Endothelial cell of umbilical vein (primary cell): ENCODE data around the gene MAP4K1. TPM values are rescaled to one million over a fixed set of nuclear protein-coding genes. Genes with fewer than 3 reads are reported as not detected.

Source experiments
- BruUV-seq: library from RNA; stranded (reverse); fragments of 400-500 nt; replicated peaks from 2 replicates; lab custom pipeline; 2021; lab: Mats Ljungman, UMichigan
- CTCF ChIA-PET: fragments of 300-600, 350-600 bp; sonication (Branson Sonifier 250); formaldehyde crosslinking; loops from one replicate; lab custom pipeline; 2021; ENCODE audit warnings: antibody characterized with exemption, inconsistent platforms; lab: Charles Lee
- POLR2A ChIA-PET: fragments of 300-600, 350-600 bp; sonication (Branson Sonifier 250); formaldehyde crosslinking; loops from one replicate; lab custom pipeline; 2021; ENCODE audit warnings: antibody characterized with exemption, inconsistent platforms; lab: Charles Lee
- DNase-seq: peaks from one replicate; pipeline ENCODE4 v3.0.0-alpha.2; 2011; ENCODE audit warnings: low read depth, low spot score
- FAIRE-seq: peaks from 2 replicates; lab custom pipeline; 2011; peaks lifted over from hg19 to GRCh38; lab: Jason Lieb, UNC
- H2AFZ ChIP-seq: 2 replicates; pipeline ENCODE4 v1.6.0; 2012; ENCODE audit warnings: low read depth, low read length, control low read depth, inconsistent platforms
- H3K27ac ChIP-seq: 2 replicates; pipeline ENCODE4 v1.5.1; 2011; ENCODE audit warnings: low read depth, mild to moderate bottlenecking, control low read depth, low read length, moderate library complexity; ENCODE audit not compliant: insufficient read depth
- H3K27me3 ChIP-seq, 2 experiments: 2 replicates each; pipeline versions ENCODE4 v1.6.0 to v1.6.1; 2011; ENCODE audit warnings: low read length in 2 of 2, mixed read lengths in 1 of 2; ENCODE audit not compliant: control insufficient read depth in 2 of 2, insufficient read depth in 2 of 2
- H3K36me3 ChIP-seq, 2 experiments: 2 replicates in 1 of 2; 3 replicates in 1 of 2; pipeline ENCODE4 v1.5.1; 2011; ENCODE audit warnings: low read length in 2 of 2, mild to moderate bottlenecking in 1 of 2, moderate library complexity in 1 of 2; ENCODE audit not compliant: control insufficient read depth in 2 of 2, insufficient read depth in 2 of 2; ENCODE audit errors: extremely low read depth in 1 of 2
- H3K4me1 ChIP-seq: 3 replicates; pipeline ENCODE4 v1.5.1; 2011; ENCODE audit warnings: mild to moderate bottlenecking, low read length; ENCODE audit not compliant: control insufficient read depth, insufficient read depth; ENCODE audit errors: extremely low read depth
- H3K4me2 ChIP-seq: 2 replicates; pipeline ENCODE4 v1.6.1; 2011; ENCODE audit warnings: low read length, control low read depth, mixed read lengths; ENCODE audit not compliant: insufficient read depth
- H3K4me3 ChIP-seq, 3 experiments: fragments of 200-600 bp in 1 of 3; sonication (generic), shearing (Covaris generic) in 1 of 3; replicated peaks in 1 of 3; 2 replicates each; pipeline ENCODE4 v1.5.1; 2011 to 2016; ENCODE audit warnings: control low read depth in 3 of 3, low read length in 3 of 3, mild to moderate bottlenecking in 2 of 3, inconsistent platforms in 1 of 3, low read depth in 1 of 3, moderate library complexity in 1 of 3; ENCODE audit not compliant: insufficient read depth in 1 of 3
- H3K79me2 ChIP-seq: 2 replicates; pipeline ENCODE4 v1.6.0; 2012; ENCODE audit warnings: low read length, inconsistent platforms; ENCODE audit not compliant: control insufficient read depth, insufficient read depth
- H3K9ac ChIP-seq: replicated peaks from 2 replicates; pipeline ENCODE3; 2011; ENCODE audit warnings: low read length, control low read depth; ENCODE audit not compliant: insufficient read depth; ENCODE audit errors: extremely low read depth
- H3K9me1 ChIP-seq: replicated peaks from 3 replicates; pipeline ENCODE4 v1.6.0; 2011; ENCODE audit warnings: mild to moderate bottlenecking, low read length; ENCODE audit not compliant: control insufficient read depth, insufficient read depth; ENCODE audit errors: extremely low read depth
- H3K9me3 ChIP-seq: replicated peaks from 2 replicates; pipeline ENCODE4 v1.5.1; 2012; ENCODE audit warnings: low read length, inconsistent platforms; ENCODE audit not compliant: control insufficient read depth, insufficient read depth
- H4K20me1 ChIP-seq: replicated peaks from 2 replicates; pipeline ENCODE3; 2011; ENCODE audit warnings: mild to moderate bottlenecking, low read length; ENCODE audit not compliant: control insufficient read depth, insufficient read depth; ENCODE audit errors: extremely low read depth
- EZH2 ChIP-seq: IDR thresholded peaks from 2 replicates; pipeline ENCODE4 v1.6.1; 2012; ENCODE audit warnings: borderline replicate concordance, low read depth, mild to moderate bottlenecking, moderate library complexity, low read length, inconsistent platforms; ENCODE audit not compliant: severe bottlenecking
- FOS ChIP-seq: IDR thresholded peaks from 2 replicates; pipeline ENCODE4 v1.6.1; 2011; ENCODE audit warnings: mild to moderate bottlenecking, low read length, moderate library complexity, borderline replicate concordance; ENCODE audit not compliant: insufficient read depth
- GATA2 ChIP-seq: IDR thresholded peaks from 2 replicates; pipeline ENCODE4 v1.7.0; 2011; ENCODE audit warnings: low read depth, mild to moderate bottlenecking, moderate library complexity, mixed read lengths, low read length; ENCODE audit not compliant: insufficient read length, insufficient read depth
- JUN ChIP-seq: IDR thresholded peaks from 2 replicates; pipeline ENCODE4 v1.6.1; 2011; ENCODE audit warnings: borderline replicate concordance, low read depth; ENCODE audit not compliant: insufficient read length, insufficient read depth
- MAX ChIP-seq: IDR thresholded peaks from 2 replicates; pipeline ENCODE4 v1.6.1; 2011; ENCODE audit not compliant: insufficient read depth, insufficient read length
- MYC ChIP-seq: IDR thresholded peaks from one replicate; pipeline ENCODE4 v1.6.1; 2011; ENCODE audit warnings: mild to moderate bottlenecking, low read depth, low read length
- POLR2AphosphoS5 ChIP-seq: IDR thresholded peaks from 2 replicates; pipeline ENCODE4 v1.6.1; 2012; ENCODE audit warnings: low read depth, mild to moderate bottlenecking, control low read depth, low read length, moderate library complexity; ENCODE audit not compliant: insufficient read depth
- dilution Hi-C: fragments of 300-500 bp; cut with MboI; formaldehyde crosslinking; loops from one replicate; pipeline ENCODE4 v1.15.0; 2019; ENCODE audit warnings: low sequenced_read_pairs; ENCODE audit not compliant: extremely low pct_ligation_motif_present
- intact Hi-C: fragments of 100-400 bp; cut with micrococcal nuclease; formaldehyde crosslinking; loops from one replicate; pipeline ENCODE4 v1.10.0; 2022
- polyA plus RNA-seq, 4 experiments: library from polyadenylated mRNA; depleted of rRNA in 3 of 4; stranded (reverse) in 3 of 4; unstranded in 1 of 4; fragments of >200 nt; gene quantifications; 2 replicates each; pipeline versions ENCODE4 v1.2.1 to v1.2.3, GENCODE V29; 2011 to 2012; ENCODE audit warnings: missing spikeins in 1 of 4
- total RNA-seq: library from RNA; stranded (reverse); gene quantifications from 2 replicates; pipeline ENCODE4 v1.2.3, GENCODE V29; 2021

MAP4K1 gene
- total and polyA plus RNA-seq, 2 donors (not counting 3 experiments of a cell fraction or from before 2014, with no cell fraction given), result 0.12 to 1.6 TPM

- dilution Hi-C loops, result no loop called here
- Histone ChIP-seq H3K27ac (no peak overlapping the region), H3K4me3 (no peak overlapping the region), H3K79me2 (no peaks in the 10 kb centered on the region), H3K36me3 (no peaks in the 10 kb centered on the region), H3K9ac (no peak overlapping the region), H3K9me1 (no peaks in the 10 kb centered on the region), H4K20me1 (no peaks in the 10 kb centered on the region), H3K27me3 (peaks cover 1 to 2% of the 10 kb centered on the region in 2 experiments), H3K4me2 (no peak overlapping the region), H3K4me1 (no peaks in the 10 kb centered on the region), H3K9me3 (no peaks in the 10 kb centered on the region), H2AFZ (no peak overlapping the region)
- intact Hi-C loops, result no loop called here
- DNase-seq, result no peak
- no peak for FAIRE-seq
- no TSS peak for BruUV-seq
- POLR2A ChIA-PET, result no interaction called here
- TF ChIP-seq MYC (no peak), JUN (no peak)
- CTCF ChIA-PET, result no interaction called here
These were observed 78.8 kb downstream of the MAP4K1 start for GRCh38 chr19:38538793-38539528.

- no peaks in the 10 kb centered on the region for H3K9me3 ChIP-seq
- H3K4me2 ChIP-seq, result no peak overlapping the region
- H3K9me1 ChIP-seq, result no peaks in the 10 kb centered on the region
- ChIA-PET CTCF (no interaction called here), POLR2A (no interaction called here)
- FAIRE-seq, result no peak
- dilution Hi-C loops, result no loop called here
- H3K9ac ChIP-seq, result no peak overlapping the region
- no peaks in the 10 kb centered on the region for H3K79me2 ChIP-seq
- TF ChIP-seq JUN (no peak), MYC (no peak), MAX (no peak), FOS (no peak), EZH2 (no peak), POLR2AphosphoS5 (no peak), GATA2 (no peak)
- no peak overlapping the region for H2AFZ ChIP-seq
- H3K27ac ChIP-seq, result no peak overlapping the region
- no peak for DNase-seq
- no peaks in the 10 kb centered on the region for H3K36me3 ChIP-seq
- no peaks in the 10 kb centered on the region for H4K20me1 ChIP-seq
- no TSS peak for BruUV-seq
- no peaks in the 10 kb centered on the region for H3K4me1 ChIP-seq
- intact Hi-C loops, result no loop called here
- peaks cover 1 to 2% of the 10 kb centered on the region in 2 experiments for H3K27me3 ChIP-seq
- no peak overlapping the region for H3K4me3 ChIP-seq
These were observed 79.4 kb downstream of the MAP4K1 start for GRCh38 chr19:38538386-38538785.

Other genes with a start within 250 kb of the MAP4K1 start
- gene PSMD8, start 243.4 kb downstream of the MAP4K1 start, total RNA-seq, result 203 and 215 TPM in 2 replicates
- gene PSMD8, start 243.4 kb downstream of the MAP4K1 start, polyA plus RNA-seq, result 543 and 714 TPM in 2 replicates
- gene GGN, start 229.9 kb downstream of the MAP4K1 start, total RNA-seq, result 0.88 and 1.5 TPM in 2 replicates
- gene GGN, start 229.9 kb downstream of the MAP4K1 start, polyA plus RNA-seq, result 0.39 and 0.73 TPM in 2 replicates
- 13.5 and 15.7 TPM in 2 replicates for gene SPRED3, start 229.3 kb downstream of the MAP4K1 start, total RNA-seq
- gene SPRED3, start 229.3 kb downstream of the MAP4K1 start, polyA plus RNA-seq, result 5.7 and 7.0 TPM in 2 replicates
- gene FAM98C, start 214.9 kb downstream of the MAP4K1 start, total RNA-seq, result 13.0 and 15.4 TPM in 2 replicates
- 12.6 and 16.5 TPM in 2 replicates for gene FAM98C, start 214.9 kb downstream of the MAP4K1 start, polyA plus RNA-seq
- gene RASGRP4, start 191.7 kb downstream of the MAP4K1 start, total RNA-seq, result not detected in 2 replicates
- gene RASGRP4, start 191.7 kb downstream of the MAP4K1 start, polyA plus RNA-seq, result not detected in 2 replicates
- 0.02 TPM in 1 of 2 replicates, not detected in the other for gene RYR1, start 184.3 kb downstream of the MAP4K1 start, total RNA-seq
- gene RYR1, start 184.3 kb downstream of the MAP4K1 start, polyA plus RNA-seq, result under 0.01 TPM in 1 of 2 replicates, not detected in the other
- 267 and 277 TPM in 2 replicates for gene EIF3K, start 1.2 kb upstream of the MAP4K1 start, total RNA-seq
- gene EIF3K, start 1.2 kb upstream of the MAP4K1 start, polyA plus RNA-seq, result 584 and 644 TPM in 2 replicates
- 693 and 748 TPM in 2 replicates for gene ACTN4, start 29.7 kb upstream of the MAP4K1 start, total RNA-seq
- 313 and 329 TPM in 2 replicates for gene ACTN4, start 29.7 kb upstream of the MAP4K1 start, polyA plus RNA-seq
- not detected in 2 replicates for gene CAPN12, start 126.5 kb upstream of the MAP4K1 start, total RNA-seq
- 0.35 and 0.45 TPM in 2 replicates for gene CAPN12, start 126.5 kb upstream of the MAP4K1 start, polyA plus RNA-seq
- not detected in 2 replicates for gene LGALS7, start 155.6 kb upstream of the MAP4K1 start, total RNA-seq
- gene LGALS7, start 155.6 kb upstream of the MAP4K1 start, polyA plus RNA-seq, result not detected in 2 replicates
- not detected in 2 replicates for gene LGALS7B, start 171.2 kb upstream of the MAP4K1 start, total RNA-seq
- gene LGALS7B, start 171.2 kb upstream of the MAP4K1 start, polyA plus RNA-seq, result not detected in 2 replicates
- gene LGALS4, start 195.0 kb upstream of the MAP4K1 start, total RNA-seq, result 0.44 TPM in 1 of 2 replicates, not detected in the other
- gene LGALS4, start 195.0 kb upstream of the MAP4K1 start, polyA plus RNA-seq, result 0.19 and 0.22 TPM in 2 replicates
- gene ECH1, start 213.8 kb upstream of the MAP4K1 start, total RNA-seq, result 62.5 and 69.7 TPM in 2 replicates
- 71.8 and 74.1 TPM in 2 replicates for gene ECH1, start 213.8 kb upstream of the MAP4K1 start, polyA plus RNA-seq
- gene HNRNPL, start 232.0 kb upstream of the MAP4K1 start, total RNA-seq, result 427 and 451 TPM in 2 replicates
- 243 and 305 TPM in 2 replicates for gene HNRNPL, start 232.0 kb upstream of the MAP4K1 start, polyA plus RNA-seq